Purkinje cell (primary cell): ENCODE measurements around the gene MPND. TPM values are rescaled to one million over a fixed set of nuclear protein-coding genes. Genes with fewer than 3 reads are reported as not detected.

Experiments
- polyA plus RNA-seq: library from polyadenylated mRNA; unstranded; fragments of >200 nt; fragmentation: Nextera tagmentation; gene quantifications from 2 replicates; pipeline ENCODE4 v1.2.1, GENCODE V29; 2014

MPND gene
- 2.7 and 4.7 TPM in 2 replicates for polyA plus RNA-seq

DNA sequence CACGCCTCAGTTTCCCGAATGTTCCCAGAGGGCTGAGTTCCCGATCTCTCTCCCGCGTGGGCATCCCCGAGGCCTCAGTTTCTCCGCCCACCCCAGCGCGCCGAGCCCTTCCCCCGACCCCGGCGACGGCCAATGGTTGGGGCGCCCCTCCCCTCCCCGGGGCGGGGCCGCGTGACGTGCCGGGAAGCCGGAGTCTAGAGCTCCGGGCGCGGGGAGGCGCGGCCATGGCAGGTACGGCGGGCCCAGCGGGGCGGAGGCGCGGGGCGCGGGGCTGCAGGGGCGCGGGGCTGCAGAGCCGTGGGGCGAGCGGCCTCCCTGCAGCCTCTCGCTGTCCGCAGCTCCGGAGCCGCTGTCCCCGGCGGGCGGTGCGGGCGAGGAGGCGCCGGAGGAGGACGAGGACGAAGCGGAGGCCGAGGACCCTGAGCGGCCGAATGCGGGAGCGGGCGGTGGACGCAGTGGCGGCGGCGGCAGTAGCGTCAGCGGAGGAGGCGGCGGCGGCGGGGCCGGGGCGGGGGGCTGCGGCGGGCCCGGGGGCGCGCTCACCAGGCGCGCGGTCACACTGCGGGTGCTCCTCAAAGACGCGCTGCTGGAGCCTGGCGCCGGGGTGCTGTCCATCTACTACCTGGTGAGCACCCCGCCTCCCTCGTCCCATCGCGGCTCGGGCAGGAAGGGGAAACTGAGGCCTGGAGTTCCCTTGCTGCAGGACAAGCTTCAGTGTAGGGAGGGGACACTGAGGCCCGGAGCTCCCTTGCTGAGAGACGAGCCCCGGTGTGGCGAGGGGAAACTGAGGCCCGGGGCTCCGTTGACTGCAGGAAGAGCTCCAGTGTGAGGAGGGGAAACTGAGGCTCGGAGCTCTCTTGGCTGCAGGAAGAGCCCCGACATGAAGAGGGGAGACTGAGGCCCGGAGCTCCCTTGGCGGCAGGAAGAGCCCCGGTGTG is at the start of gene MPND:
Gene MPND (plus strand): TSS at position 193 of the 938 bp plus-strand sequence. CDS start 32 bp downstream, at position 225.

GRCh38 chr19:4302243-4302640 is 41.1 kb upstream of the MPND start, which contains the start of gene TMIGD2:
Gene TMIGD2, minus strand, starts transcription at chr19:4302389. Its CDS starts 4 bp downstream, at chr19:4302385.

GRCh38 chr19:4304538-4305256 is 38.7 kb upstream of the MPND start, which contains the start of gene FSD1:
Gene FSD1, plus strand, starts transcription at chr19:4304598. Its CDS starts 149 bp downstream, at chr19:4304747.

DNA sequence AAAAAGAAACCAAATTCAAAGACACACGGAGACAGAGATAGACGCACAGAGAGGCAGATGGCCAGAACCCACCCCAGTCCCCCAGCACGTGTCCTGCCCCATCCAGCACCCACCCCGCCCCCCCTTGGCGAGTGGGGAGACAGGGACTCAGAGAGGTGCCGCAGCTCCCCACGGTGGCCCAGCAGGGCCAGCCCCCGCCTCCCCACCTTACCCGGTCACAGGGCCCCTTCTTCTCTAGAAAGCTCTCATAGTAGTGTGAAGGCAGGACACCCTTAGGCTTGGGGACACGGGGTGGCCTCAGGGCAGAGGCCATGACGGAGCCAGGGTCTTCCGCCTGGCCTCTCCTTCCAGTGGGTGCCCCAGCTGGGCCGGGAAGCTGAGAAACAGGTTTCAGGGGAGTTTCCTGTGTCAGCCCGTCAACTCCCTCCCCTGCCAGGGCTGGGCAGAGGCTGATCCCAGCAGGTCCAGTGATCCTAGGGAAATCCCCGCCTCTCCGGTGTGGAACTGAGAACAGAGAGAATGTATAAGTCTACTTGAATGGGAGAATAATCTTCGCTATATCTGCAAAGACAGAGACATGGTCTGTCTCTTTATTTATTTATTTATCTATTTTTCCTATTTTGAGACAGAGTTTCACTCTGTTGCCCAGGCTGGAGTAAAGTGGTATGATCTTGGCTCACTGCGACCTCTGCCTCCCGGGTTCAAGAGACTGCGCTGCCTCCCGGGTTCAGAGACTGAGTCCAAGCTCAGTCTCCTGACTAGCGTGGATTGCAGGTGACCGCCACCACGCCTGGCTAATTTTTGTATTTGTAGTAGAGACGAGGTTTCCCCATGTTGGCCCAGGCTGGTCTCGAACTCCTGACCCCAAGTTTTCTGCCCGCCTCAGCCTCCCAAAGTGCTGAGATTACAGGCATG is 4.7 kb upstream of the MPND start, which contains the start of gene STAP2:
Gene STAP2 (minus strand): TSS at position 387 of the 915 bp plus-strand sequence. CDS start 74 bp downstream, at position 313.

DNA sequence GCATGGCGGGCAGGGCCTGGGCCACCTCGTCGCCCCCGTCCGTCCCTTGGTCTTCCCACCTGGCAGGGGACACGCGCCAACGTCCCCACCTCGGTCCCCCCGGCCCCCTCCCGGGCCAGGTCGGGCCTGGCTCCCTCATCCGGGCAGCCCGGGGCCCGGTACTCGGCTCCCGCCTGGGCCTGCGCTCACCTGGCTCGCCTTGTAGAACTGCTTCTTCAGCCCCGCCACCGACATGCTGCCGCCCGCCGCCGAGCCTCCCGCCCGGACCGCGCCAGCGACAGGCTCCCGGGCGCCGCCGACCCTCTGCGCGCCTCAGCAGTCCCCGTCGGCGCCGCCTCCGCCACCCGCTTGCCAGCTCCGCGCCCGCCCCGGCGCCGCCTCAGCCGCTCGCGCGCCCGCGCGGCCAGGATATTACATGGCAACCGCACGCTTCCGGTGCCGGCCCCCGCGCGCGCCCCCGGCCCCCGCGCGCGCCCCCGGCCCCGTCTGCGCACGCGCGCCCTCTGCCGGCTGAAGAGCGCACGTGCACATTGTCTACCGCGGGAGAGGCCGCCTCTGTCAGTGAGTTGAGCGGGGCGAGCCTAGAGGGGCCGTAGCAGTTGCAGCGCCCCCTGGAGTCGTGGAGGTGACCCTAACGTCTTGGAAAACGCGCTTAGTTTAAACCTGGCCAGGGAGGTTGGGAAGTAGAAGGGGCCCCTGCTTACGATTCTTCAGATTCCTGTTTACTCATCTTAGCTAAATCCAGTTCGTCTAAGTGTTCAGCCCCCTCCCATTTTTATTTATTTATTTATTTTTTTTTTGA is 57.0 kb downstream of the MPND start, which contains the start of gene SH3GL1:
Gene SH3GL1 (minus strand): TSS at position 413 of the 802 bp plus-strand sequence. CDS start 179 bp downstream, at position 234.

GRCh38 chr19:4402171-4403004 is 59.0 kb downstream of the MPND start, which contains the start of gene CHAF1A:
Gene CHAF1A, plus strand, starts transcription at chr19:4402640. Its CDS starts 123 bp downstream, at chr19:4402763.

Other genes starting within 250 kb of the MPND start
- gene MAP2K2, start 219.4 kb upstream of the MPND start, polyA plus RNA-seq, result 7.0 and 11.9 TPM in 2 replicates
- not detected in 2 replicates for gene CREB3L3, start 189.9 kb upstream of the MPND start, polyA plus RNA-seq
- 3.3 TPM in 1 of 2 replicates, not detected in the other for gene SIRT6, start 161.0 kb upstream of the MPND start, polyA plus RNA-seq
- 0.25 and 1.1 TPM in 2 replicates for gene ANKRD24, start 160.9 kb upstream of the MPND start, polyA plus RNA-seq
- gene EBI3, start 114.0 kb upstream of the MPND start, polyA plus RNA-seq, result not detected in 2 replicates
- gene YJU2, start 96.5 kb upstream of the MPND start, polyA plus RNA-seq, result 0.62 and 2.3 TPM in 2 replicates
- 12.3 TPM in 1 of 2 replicates, not detected in the other for gene SHD, start 64.3 kb upstream of the MPND start, polyA plus RNA-seq
- not detected in 2 replicates for gene TMIGD2, start 41.2 kb upstream of the MPND start, polyA plus RNA-seq
- 4.8 and 7.1 TPM in 2 replicates for gene FSD1, start 39.0 kb upstream of the MPND start, polyA plus RNA-seq
- 2.9 TPM in 1 of 2 replicates, not detected in the other for gene STAP2, start 4.7 kb upstream of the MPND start, polyA plus RNA-seq
- 1.6 and 2.8 TPM in 2 replicates for gene SH3GL1, start 57.0 kb downstream of the MPND start, polyA plus RNA-seq
- gene CHAF1A, start 59.1 kb downstream of the MPND start, polyA plus RNA-seq, result 0.75 and 2.4 TPM in 2 replicates
- 12.1 and 14.0 TPM in 2 replicates for gene UBXN6, start 114.2 kb downstream of the MPND start, polyA plus RNA-seq
- gene HDGFL2, start 128.7 kb downstream of the MPND start, polyA plus RNA-seq, result 1.7 and 3.8 TPM in 2 replicates
- not detected in 2 replicates for gene PLIN4, start 174.9 kb downstream of the MPND start, polyA plus RNA-seq
- gene PLIN5, start 191.7 kb downstream of the MPND start, polyA plus RNA-seq, result 0.75 and 0.87 TPM in 2 replicates
- not detected in 2 replicates for gene LRG1, start 196.5 kb downstream of the MPND start, polyA plus RNA-seq
- gene SEMA6B, start 216.1 kb downstream of the MPND start, polyA plus RNA-seq, result 1.0 and 1.1 TPM in 2 replicates